WTC11 (cell line): ENCODE data around the gene MITF. TPM values are rescaled to one million over a fixed set of nuclear protein-coding genes. Genes with fewer than 3 reads are reported as not detected.

Experiments
- ATAC-seq: fragments of 200-7000 bp; cut with Tn5 transposase; 2 replicates; pipeline ENCODE4 v1.10.0; 2021; ENCODE audit warnings: mild to moderate bottlenecking, moderate library complexity
- CTCF ChIA-PET: fragments of 300-600 bp; sonication (Branson Sonifier 250); formaldehyde crosslinking; loops from one replicate; lab custom pipeline; 2021; ENCODE audit warnings: antibody characterized with exemption; lab: Charles Lee
- POLR2A ChIA-PET: fragments of 350-600 bp; sonication (Branson Sonifier 250); formaldehyde crosslinking; loops from one replicate; lab custom pipeline; 2021; ENCODE audit warnings: antibody characterized with exemption; lab: Charles Lee
- DNase-seq: peaks from one replicate; pipeline ENCODE4 v3.0.0; 2021; ENCODE audit warnings: low spot score
- H3K27ac Mint-ChIP-seq: 2 replicates; pipeline ENCODE4 v1.8.0; 2021; ENCODE audit warnings: mixed read lengths
- H3K27me3 Mint-ChIP-seq: 2 replicates; pipeline ENCODE4 v1.8.0; 2021; ENCODE audit warnings: low read depth, mild to moderate bottlenecking, moderate library complexity, mixed read lengths
- H3K36me3 Mint-ChIP-seq: 2 replicates; pipeline ENCODE4 v1.8.0; 2021; ENCODE audit warnings: mixed read lengths
- H3K4me1 Mint-ChIP-seq: 2 replicates; pipeline ENCODE4 v1.8.0; 2022; ENCODE audit warnings: mixed read lengths
- H3K4me3 Mint-ChIP-seq: 2 replicates; pipeline ENCODE4 v1.8.0; 2021; ENCODE audit warnings: mild to moderate bottlenecking, moderate library complexity, mixed read lengths
- H3K9me3 Mint-ChIP-seq: 2 replicates; pipeline ENCODE4 v1.8.0; 2021; ENCODE audit warnings: mixed read lengths
- AR ChIP-seq: fragments of 250-450 bp; sonication (Bioruptor Pico); IDR thresholded peaks from 2 replicates; pipeline ENCODE4 v1.9.0; 2021; ENCODE audit warnings: mild to moderate bottlenecking
- CBFB ChIP-seq: sonication (generic); formaldehyde crosslinking; IDR thresholded peaks from 2 replicates; pipeline ENCODE4 v1.8.1; 2022; ENCODE audit warnings: mild to moderate bottlenecking, low read depth, missing genetic modification reagents
- CDX4 ChIP-seq: fragments of 250-450 bp; sonication (Bioruptor Pico); IDR thresholded peaks from 2 replicates; pipeline ENCODE4 v1.9.0; 2021; ENCODE audit warnings: moderate library complexity, mild to moderate bottlenecking, inconsistent platforms, borderline replicate concordance
- CREM ChIP-seq: sonication (generic); formaldehyde crosslinking; IDR thresholded peaks from 2 replicates; pipeline ENCODE4 v1.8.1; 2022; ENCODE audit warnings: mild to moderate bottlenecking, missing genetic modification reagents, moderate library complexity
- E2F1 ChIP-seq: sonication (generic); formaldehyde crosslinking; IDR thresholded peaks from 2 replicates; pipeline ENCODE4 v1.8.0; 2022; ENCODE audit warnings: mild to moderate bottlenecking, missing genetic modification reagents
- ELF4 ChIP-seq: sonication (generic); formaldehyde crosslinking; IDR thresholded peaks from 2 replicates; pipeline ENCODE4 v1.8.1; 2022; ENCODE audit warnings: low read depth, mild to moderate bottlenecking, moderate library complexity, missing genetic modification reagents
- ERG ChIP-seq: fragments of 250-450 bp; sonication (Bioruptor Pico); IDR thresholded peaks from 2 replicates; pipeline ENCODE4 v1.8.0; 2021; ENCODE audit warnings: mild to moderate bottlenecking
- FOXJ3 ChIP-seq: sonication (generic); formaldehyde crosslinking; IDR thresholded peaks from 2 replicates; pipeline ENCODE4 v1.9.0; 2021; ENCODE audit warnings: missing genetic modification reagents, mild to moderate bottlenecking, borderline replicate concordance
- FOXK1 ChIP-seq: sonication (generic); formaldehyde crosslinking; IDR thresholded peaks from 2 replicates; pipeline ENCODE4 v1.8.0; 2022; ENCODE audit warnings: mild to moderate bottlenecking, moderate library complexity, missing genetic modification reagents
- GRHL2 ChIP-seq: fragments of 250-450 bp; sonication (Bioruptor Pico); IDR thresholded peaks from 2 replicates; pipeline ENCODE4 v1.8.0; 2022; ENCODE audit warnings: mild to moderate bottlenecking, moderate library complexity; ENCODE audit not compliant: insufficient replicate concordance, severe bottlenecking
- GTF2I ChIP-seq: fragments of 250-450 bp; sonication (Bioruptor Pico); conservative IDR thresholded peaks from 2 replicates; pipeline ENCODE4 v1.4.0; 2021; ENCODE audit warnings: mild to moderate bottlenecking
- HMGA2 ChIP-seq: fragments of 250-450 bp; sonication (Bioruptor Pico); IDR thresholded peaks from 2 replicates; pipeline ENCODE4 v1.4.0; 2021; ENCODE audit warnings: mild to moderate bottlenecking, moderate library complexity
- HMGXB4 ChIP-seq: sonication (generic); formaldehyde crosslinking; IDR thresholded peaks from 2 replicates; pipeline ENCODE4 v1.8.1; 2023; ENCODE audit warnings: mild to moderate bottlenecking, moderate library complexity, missing genetic modification reagents
- IRF1 ChIP-seq: sonication (generic); formaldehyde crosslinking; IDR thresholded peaks from 2 replicates; pipeline ENCODE4 v1.8.0; 2023; ENCODE audit warnings: missing genetic modification reagents
- MYBL2 ChIP-seq: sonication (generic); formaldehyde crosslinking; IDR thresholded peaks from 2 replicates; pipeline ENCODE4 v1.8.1; 2023; ENCODE audit warnings: mild to moderate bottlenecking, moderate library complexity, missing genetic modification reagents
- NR3C1 ChIP-seq: sonication (generic); formaldehyde crosslinking; conservative IDR thresholded peaks from 2 replicates; pipeline ENCODE4 v1.8.1; 2023; ENCODE audit warnings: low read depth, mild to moderate bottlenecking, missing genetic modification reagents
- OVOL2 ChIP-seq: fragments of 250-450 bp; sonication (Bioruptor Pico); IDR thresholded peaks from 2 replicates; pipeline ENCODE4 v1.9.0; 2021; ENCODE audit warnings: mild to moderate bottlenecking, borderline replicate concordance
- PRRX2 ChIP-seq: fragments of 250-450 bp; sonication (Bioruptor Pico); IDR thresholded peaks from 2 replicates; pipeline ENCODE4 v1.8.0; 2021; ENCODE audit warnings: mild to moderate bottlenecking
- SMAD3 ChIP-seq: sonication (generic); formaldehyde crosslinking; IDR thresholded peaks from 2 replicates; pipeline ENCODE4 v1.8.0; 2022; ENCODE audit warnings: missing genetic modification reagents, mild to moderate bottlenecking, borderline replicate concordance
- SOX15 ChIP-seq: fragments of 250-450 bp; sonication (Bioruptor Pico); IDR thresholded peaks from 2 replicates; pipeline ENCODE4 v1.9.0; 2021; ENCODE audit warnings: mild to moderate bottlenecking
- TCF7 ChIP-seq: sonication (generic); formaldehyde crosslinking; IDR thresholded peaks from 2 replicates; pipeline ENCODE4 v1.8.0; 2022; ENCODE audit warnings: mild to moderate bottlenecking, low read depth, missing genetic modification reagents, moderate library complexity
- TEAD1 ChIP-seq: sonication (generic); formaldehyde crosslinking; IDR thresholded peaks from 2 replicates; pipeline ENCODE4 v1.8.0; 2022; ENCODE audit warnings: mild to moderate bottlenecking, missing genetic modification reagents
- ZBTB21 ChIP-seq: sonication (generic); formaldehyde crosslinking; IDR thresholded peaks from 2 replicates; pipeline ENCODE4 v1.8.1; 2023; ENCODE audit warnings: mild to moderate bottlenecking, missing genetic modification reagents, borderline replicate concordance
- ZNF423 ChIP-seq: fragments of 250-450 bp; sonication (Bioruptor Pico); IDR thresholded peaks from 2 replicates; pipeline ENCODE4 v2.1.2; 2022; ENCODE audit warnings: mild to moderate bottlenecking, moderate library complexity
- total RNA-seq: library from RNA; stranded (reverse); gene quantifications from 3 replicates; pipeline ENCODE4 v1.2.3, GENCODE V29; 2021

The MITF gene
- total RNA-seq, 1 experiment from 2014 or later, result 1.3 TPM

- no peaks in the 10 kb centered on the region for H3K27me3 Mint-ChIP-seq
- CTCF ChIA-PET, result no interaction called here
Observed at GRCh38 chr3:69868841-69869420, 129.7 kb downstream of the MITF start.

GRCh38 chr3:69869643-69870042 lies 130.4 kb downstream of the MITF start:
- H3K36me3 Mint-ChIP-seq, result no peaks in the 10 kb centered on the region
- no peak overlapping the region for H3K4me3 Mint-ChIP-seq
- ChIA-PET POLR2A (no interaction called here), CTCF (no interaction called here)
- H3K27me3 Mint-ChIP-seq, result no peaks in the 10 kb centered on the region
- DNase-seq, result no peak
- H3K9me3 Mint-ChIP-seq, result no peaks in the 10 kb centered on the region
- no peak overlapping the region for H3K27ac Mint-ChIP-seq
- peaks cover 9% of the 10 kb centered on the region; the same call in 1 of the 2 replicates for H3K4me1 Mint-ChIP-seq
- ATAC-seq, result no peak
- TF ChIP-seq E2F1 (CRISPR knock-in tag) (no peak), TEAD1 (CRISPR knock-in tag) (no peak), AR (CRISPR knock-in tag) (no peak), MYBL2 (no peak), ERG (no peak), ELF4 (no peak), ZBTB21 (no peak)

More at GRCh38 chr3:69868841-69869420, 129.7 kb downstream of the MITF start:
- Mint-ChIP-seq H3K4me3 (no peak overlapping the region), H3K4me1 (peaks cover 9% of the 10 kb centered on the region; the same call in 1 of the 2 replicates), H3K27ac (no peak overlapping the region), H3K9me3 (no peaks in the 10 kb centered on the region), H3K36me3 (no peaks in the 10 kb centered on the region)
- no peak for TF ChIP-seq OVOL2
- TF ChIP-seq ELF4, result no peak
- TF ChIP-seq CDX4 (CRISPR knock-in tag), result no peak
- no peak for TF ChIP-seq CREM (CRISPR knock-in tag)
- no peak for TF ChIP-seq FOXK1
- TF ChIP-seq IRF1, result no peak
- no peak for TF ChIP-seq HMGA2 (CRISPR knock-in tag)
- TF ChIP-seq CBFB, result no peak
- TF ChIP-seq PRRX2 (CRISPR knock-in tag), result no peak
- TF ChIP-seq HMGXB4 (CRISPR knock-in tag), result no peak
- TF ChIP-seq FOXJ3, result no peak
- no peak for TF ChIP-seq AR (CRISPR knock-in tag)
- TF ChIP-seq GTF2I (CRISPR knock-in tag), result no peak
- no peak for TF ChIP-seq NR3C1
- no peak for TF ChIP-seq GRHL2 (CRISPR knock-in tag)
- no peak for TF ChIP-seq TCF7
- no peak for TF ChIP-seq SOX15 (CRISPR knock-in tag)
- no peak for TF ChIP-seq SMAD3 (CRISPR knock-in tag)
- no peak for TF ChIP-seq ZNF423 (CRISPR knock-in tag)
- ATAC-seq, result no peak
- POLR2A ChIA-PET, result no interaction called here
- no peak for DNase-seq
